Activated CD4-positive, alpha-beta T cell treated with anti-CD3 and anti-CD28 coated beads for 1 hour (primary cell): ENCODE measurements around the gene PDGFD.

Experiments
- DNase-seq: peaks from one replicate; pipeline ENCODE4 v3.0.0-alpha.2; 2020

PDGFD gene

DNA sequence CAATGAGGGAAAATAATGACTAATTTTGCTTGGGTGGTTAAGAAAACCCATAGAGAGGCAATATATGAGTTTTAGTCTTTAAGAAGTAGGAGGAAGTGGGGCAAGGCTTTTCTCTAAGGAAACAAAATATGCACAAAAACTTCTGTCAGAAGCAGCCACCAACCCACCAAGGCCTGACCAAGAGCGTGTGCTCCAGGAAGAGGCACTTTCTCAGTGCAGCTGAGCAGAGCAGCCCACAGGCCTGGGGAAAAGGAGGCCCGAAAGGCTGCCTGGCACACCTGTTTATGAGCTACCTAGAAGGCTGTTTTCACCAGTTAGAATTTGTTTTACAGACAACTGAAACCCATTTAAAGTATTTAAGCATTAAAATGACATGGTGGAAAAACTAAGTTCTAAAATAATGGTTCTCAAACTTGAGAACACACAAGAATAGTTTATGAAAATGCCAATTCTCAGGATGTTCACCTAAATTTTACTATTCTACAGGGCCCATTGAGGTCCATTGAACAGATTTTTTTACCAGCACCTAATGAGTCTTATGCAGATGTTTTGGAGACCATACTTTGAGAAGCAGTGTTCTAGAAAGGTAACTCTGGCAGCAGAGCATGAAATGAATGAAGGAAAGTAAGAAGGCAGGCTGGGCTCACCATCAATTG is 288.0 kb downstream of the PDGFD start:
- no peak for DNase-seq

GRCh38 chr11:103872748-103873147 is 291.2 kb downstream of the PDGFD start:
- DNase-seq: no peak

DNA sequence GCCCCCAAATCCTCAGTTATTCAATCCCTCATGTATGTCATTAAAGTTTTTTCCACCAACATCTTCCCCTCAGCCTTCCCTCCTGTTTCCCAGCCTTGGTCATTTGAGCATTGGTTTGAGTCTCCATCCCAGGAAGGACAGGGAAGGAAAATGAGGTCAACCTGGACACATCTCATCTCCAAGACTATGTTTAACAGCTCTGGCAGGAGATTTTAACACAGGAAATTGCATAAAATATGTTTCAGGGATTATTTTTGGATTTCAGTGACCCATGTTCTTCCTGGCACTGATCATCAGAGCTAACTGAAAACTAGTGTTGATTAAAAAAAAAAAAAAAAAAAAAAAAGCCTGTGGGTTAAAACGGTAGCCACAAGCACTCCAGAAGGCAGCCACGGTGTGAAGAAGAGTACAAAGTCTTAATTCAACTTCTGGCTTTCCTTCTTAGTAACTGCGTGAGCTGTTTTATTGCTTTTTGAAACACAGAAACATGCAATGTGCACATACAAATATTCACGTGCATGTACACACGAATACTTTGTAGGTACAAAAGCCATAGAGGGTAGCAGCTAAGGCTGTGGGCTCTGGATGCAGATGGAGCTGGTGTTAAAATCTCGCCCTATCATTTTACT is 291.9 kb downstream of the PDGFD start:
- DNase-seq: no peak

- no peak for DNase-seq
These were observed 293.1 kb downstream of the PDGFD start for GRCh38 chr11:103870821-103871309.

- DNase-seq: no peak
These were observed 296.5 kb downstream of the PDGFD start for GRCh38 chr11:103867481-103867880.

DNA sequence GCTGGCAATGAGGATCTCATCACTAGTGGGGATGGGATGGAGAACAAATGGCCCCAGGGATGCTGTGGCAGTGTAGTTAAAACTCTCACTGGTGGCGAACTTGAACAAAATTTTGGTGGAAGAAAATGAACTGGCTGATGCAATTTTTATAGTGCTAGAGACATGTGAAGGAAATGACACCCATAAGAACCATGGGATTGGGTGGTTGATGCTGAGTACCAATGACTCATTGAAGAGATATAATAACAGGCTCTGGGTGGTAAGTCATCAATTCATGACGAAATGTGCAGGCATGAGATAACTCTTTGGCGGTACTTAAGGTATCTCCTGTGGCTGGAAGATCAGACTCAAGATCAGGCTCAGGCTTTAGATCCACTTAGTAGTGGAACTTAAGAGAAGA is 300.4 kb downstream of the PDGFD start:
- DNase-seq: no peak

GRCh38 chr11:103862802-103863174 is 301.2 kb downstream of the PDGFD start:
- no peak for DNase-seq

- DNase-seq: no peak
These were observed 301.7 kb downstream of the PDGFD start for GRCh38 chr11:103862094-103862801.
